MM.1S (cell line): ENCODE results near the gene SUPT6H.

Experiments
- CTCF ChIP-seq: fragments of 300-600 bp; sonication (generic); IDR thresholded peaks from 2 replicates; pipeline ENCODE4 v1.5.1; 2016; ENCODE audit warnings: antibody characterized with exemption, low read length, mixed read lengths
- EZH2 ChIP-seq: fragments of 300-600 bp; sonication (generic); optimal IDR thresholded peaks from 2 replicates; pipeline ENCODE3; 2017; ENCODE audit warnings: low read depth, mild to moderate bottlenecking, antibody characterized with exemption, low read length, mixed read lengths
- EZH2phosphoT487 ChIP-seq: fragments of 300-600 bp; sonication (generic); IDR thresholded peaks from 2 replicates; pipeline ENCODE4 v1.6.1; 2018; ENCODE audit warnings: antibody characterized with exemption, low read length

- TF ChIP-seq CTCF = no peak
- no peak for TF ChIP-seq EZH2phosphoT487
- no peak for TF ChIP-seq EZH2
Measured at GRCh38 chr17:28623696-28624095, 38.3 kb upstream of the SUPT6H start.
